ENCODE measurements around the gene TMEM135.

Gene TMEM135

GRCh38 chr11:87299041-87299481 is 261.3 kb downstream of the TMEM135 start:
- in situ Hi-C loops (cut with HindIII; ENCODE audit: low sequenced_read_pairs) = no loop called here

DNA sequence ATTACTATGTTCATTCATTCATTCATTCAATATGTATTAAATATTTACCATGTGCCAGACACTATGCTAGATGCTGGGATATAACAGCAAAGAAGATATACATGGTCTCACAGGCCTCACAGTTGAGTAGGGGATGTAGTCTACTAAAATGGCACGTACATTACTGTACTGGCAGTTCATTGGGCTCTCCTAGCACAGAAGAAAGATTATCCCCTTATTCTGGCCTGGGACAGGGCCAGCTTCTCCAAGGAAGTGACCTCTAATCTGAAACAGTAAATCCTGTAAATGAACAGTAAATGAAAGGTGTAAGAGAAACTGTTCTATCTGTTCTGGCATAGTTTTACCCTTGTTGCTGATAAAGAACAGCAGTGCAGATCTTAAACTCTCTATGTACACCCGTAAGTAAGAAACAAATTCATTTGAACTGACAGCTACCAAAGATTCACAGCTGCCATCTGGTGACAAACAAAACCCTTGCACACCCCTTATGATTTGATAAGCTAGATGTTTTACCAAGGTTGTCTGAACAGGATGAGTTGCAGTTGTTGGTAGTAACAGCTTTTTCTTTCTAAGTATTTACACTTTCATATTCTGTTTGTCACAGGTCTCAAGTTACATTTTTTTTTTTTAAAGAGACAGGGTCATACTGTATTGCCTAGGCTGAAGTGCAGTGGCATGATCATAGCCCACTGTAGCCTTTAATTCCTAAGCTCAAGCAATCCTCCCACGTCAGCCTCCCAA is 263.1 kb downstream of the TMEM135 start:
- in situ Hi-C loops (cut with HindIII; ENCODE audit: low sequenced_read_pairs) = no loop called here

DNA sequence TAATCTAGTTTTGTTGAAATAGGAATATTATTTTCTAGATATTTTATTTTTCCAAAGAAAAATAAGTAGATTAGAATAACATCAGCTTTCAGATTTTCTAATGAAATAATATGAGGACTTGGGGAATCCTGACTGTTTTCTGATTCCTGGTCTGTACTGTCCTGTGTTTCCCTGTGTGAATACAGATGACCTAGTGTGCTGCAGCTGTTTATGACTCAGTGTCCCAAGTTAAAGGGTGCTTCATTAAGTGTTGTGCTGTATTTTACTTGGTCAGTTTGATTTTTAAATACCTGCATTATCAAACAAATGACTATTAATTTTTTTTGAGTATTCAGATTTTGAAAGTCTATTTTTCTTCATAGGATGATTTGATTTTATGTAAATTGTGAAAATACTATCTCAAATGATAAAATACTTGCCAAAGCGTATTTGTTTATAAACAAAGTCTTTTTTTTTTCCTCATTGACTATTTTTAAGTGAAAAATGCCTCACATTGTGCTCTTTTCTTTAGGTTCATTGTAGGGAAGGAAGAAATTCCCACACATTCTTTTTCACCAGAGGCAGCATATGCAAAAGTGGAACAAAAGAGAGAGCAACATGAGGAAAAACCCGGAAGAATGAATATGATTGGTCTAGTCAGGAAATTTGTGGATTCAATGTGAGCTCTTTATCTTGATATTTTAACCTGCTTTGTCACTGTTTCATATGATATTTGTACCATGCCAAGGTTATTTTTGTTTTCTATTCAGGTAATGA is 264.2 kb downstream of the TMEM135 start:
- in situ Hi-C loops (cut with HindIII; ENCODE audit: low sequenced_read_pairs) = no loop called here

DNA sequence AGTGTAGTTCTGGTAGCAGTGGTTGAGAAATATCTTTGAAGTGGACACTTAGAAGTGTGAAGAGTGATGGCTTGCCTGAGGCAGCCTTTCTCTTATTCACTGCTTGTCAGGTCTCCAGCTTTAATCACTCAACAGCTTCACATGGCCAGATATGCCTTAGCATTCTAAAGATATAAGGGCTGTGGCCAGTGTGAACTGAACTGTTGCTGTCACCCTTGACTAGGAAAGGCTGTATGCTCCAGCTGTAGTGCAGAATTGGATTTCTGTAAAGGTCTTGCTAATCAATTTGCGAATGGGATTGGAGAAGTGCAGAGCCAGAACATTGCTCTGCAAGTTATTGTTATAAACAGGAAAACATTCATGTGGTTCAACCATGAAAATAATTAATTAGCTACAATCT is 266.7 kb downstream of the TMEM135 start:
- in situ Hi-C loops (cut with HindIII; ENCODE audit: low sequenced_read_pairs) = no loop called here

GRCh38 chr11:87306262-87306851 is 268.6 kb downstream of the TMEM135 start:
- in situ Hi-C loops (cut with HindIII; ENCODE audit: low sequenced_read_pairs) = no loop called here

GRCh38 chr11:87307101-87307500 is 269.4 kb downstream of the TMEM135 start:
- in situ Hi-C loops (cut with HindIII; ENCODE audit: low sequenced_read_pairs) = no loop called here

- in situ Hi-C loops (cut with HindIII; ENCODE audit: low sequenced_read_pairs) = no loop called here
Measured at GRCh38 chr11:87315229-87315628, 277.5 kb downstream of the TMEM135 start.

- in situ Hi-C loops (cut with HindIII; ENCODE audit: low sequenced_read_pairs) = no loop called here
Measured at GRCh38 chr11:87316491-87316890, 278.8 kb downstream of the TMEM135 start.

DNA sequence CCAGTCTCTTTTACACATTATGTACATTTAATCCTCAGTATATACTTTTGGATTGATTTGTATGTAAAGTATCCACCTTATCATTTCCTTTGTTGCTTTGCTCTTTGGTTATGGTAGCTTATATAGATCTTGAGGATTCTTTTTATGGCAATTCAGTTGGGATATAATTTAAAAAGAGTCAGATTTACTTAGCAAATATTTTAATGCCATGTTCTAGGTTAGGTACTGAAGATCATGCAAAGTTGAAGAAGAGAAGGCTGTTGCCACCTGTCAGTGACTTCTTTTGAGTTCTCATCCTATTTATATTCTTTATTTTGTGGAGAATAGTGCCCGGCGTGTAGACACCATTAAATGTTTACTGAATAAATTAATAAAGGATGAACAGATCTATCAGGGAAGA is 279.7 kb downstream of the TMEM135 start:
- in situ Hi-C loops (cut with HindIII; ENCODE audit: low sequenced_read_pairs) = no loop called here

GRCh38 chr11:87320123-87320522 is 282.4 kb downstream of the TMEM135 start:
- in situ Hi-C loops (cut with HindIII; ENCODE audit: low sequenced_read_pairs) = no loop called here

DNA sequence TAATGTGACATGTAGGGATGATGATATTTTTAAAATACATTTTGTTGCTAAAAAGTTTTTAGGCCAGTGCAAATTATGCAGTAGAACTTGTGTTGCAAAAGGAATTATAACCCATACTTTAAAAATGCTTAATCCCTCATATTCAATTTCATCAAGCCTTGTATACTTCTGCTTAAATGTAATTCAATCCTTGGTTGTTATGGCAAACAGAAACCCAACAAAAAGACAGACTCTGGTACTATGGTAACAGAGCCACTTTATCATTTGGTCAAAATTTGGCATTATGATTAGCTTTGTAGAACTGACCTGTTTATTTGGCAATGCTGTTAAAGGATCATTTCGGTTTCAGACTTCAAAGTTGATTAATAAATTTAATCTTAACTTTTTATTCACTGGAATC is 284.8 kb downstream of the TMEM135 start:
- in situ Hi-C loops (cut with HindIII; ENCODE audit: low sequenced_read_pairs) = no loop called here

GRCh38 chr11:87323899-87324298 is 286.2 kb downstream of the TMEM135 start:
- in situ Hi-C loops (cut with HindIII; ENCODE audit: low sequenced_read_pairs) = no loop called here

DNA sequence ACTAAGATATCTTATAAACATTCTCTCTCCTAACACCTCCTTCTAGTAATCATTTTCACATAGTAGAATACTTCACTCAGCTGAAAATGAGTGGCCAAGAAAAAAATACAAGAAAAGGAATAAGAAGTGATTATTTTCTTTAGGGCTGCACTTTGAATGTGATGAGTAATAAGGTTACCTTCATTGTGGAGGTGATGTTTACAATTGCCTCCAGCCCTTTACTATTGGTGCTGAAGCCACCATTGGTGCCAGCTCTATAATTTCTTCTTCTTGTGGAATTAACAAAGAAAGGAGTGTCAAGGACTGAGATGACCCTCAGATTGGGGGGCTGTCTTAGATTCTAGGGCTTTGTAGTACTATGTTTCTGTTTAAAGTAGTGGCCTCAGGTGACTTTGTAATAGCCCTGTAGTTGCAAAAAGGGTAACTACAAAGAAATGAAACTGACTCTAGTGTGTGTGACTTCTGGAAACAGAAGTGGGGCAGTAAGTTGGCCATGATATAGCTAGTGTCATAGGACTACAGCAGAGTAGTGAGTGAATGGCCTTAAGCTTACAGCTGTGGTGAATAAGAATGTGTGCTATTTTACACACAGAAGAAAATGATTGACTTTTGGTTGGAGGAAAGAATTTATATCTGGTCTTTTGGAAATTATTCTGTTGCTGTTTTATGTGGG is 287.2 kb downstream of the TMEM135 start:
- in situ Hi-C loops (cut with HindIII; ENCODE audit: low sequenced_read_pairs) = no loop called here

DNA sequence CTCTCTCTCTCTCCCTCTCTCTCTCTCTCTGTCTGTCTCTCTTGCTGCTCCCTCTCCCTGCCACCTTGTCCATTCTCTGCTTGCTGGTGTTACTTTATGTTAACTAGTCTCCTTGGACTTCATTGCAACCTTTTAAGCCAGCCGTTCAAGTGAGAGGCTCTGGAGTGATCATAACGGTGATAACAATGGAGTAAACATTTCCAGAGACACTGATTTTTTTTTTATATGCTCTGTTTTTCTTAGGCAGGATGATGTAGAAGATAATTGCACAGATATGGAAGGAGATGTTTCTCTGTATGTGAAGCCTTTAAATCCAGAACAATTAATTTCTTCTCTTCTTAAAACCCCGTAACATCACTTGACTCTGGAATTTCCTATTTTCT is 287.7 kb downstream of the TMEM135 start:
- in situ Hi-C loops (cut with HindIII; ENCODE audit: low sequenced_read_pairs) = no loop called here

DNA sequence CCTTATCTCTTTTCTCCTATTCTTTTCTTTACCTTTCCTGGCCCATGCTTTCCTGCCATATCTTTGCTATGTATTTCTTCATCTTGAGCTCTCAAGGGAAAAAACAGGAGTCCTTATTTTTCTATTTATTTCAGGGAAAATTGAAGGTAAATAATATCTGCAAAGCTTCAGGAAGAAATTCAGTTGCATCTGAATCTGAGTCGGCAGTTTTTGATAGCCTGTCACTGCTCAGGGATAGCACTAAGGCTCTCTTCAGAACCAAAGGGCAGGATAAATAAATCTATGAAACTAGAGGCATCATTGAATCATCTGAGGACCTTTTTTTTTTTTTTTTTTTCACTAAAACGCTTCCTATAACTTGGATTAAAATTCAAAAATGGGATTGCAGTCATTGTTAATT is 288.9 kb downstream of the TMEM135 start:
- in situ Hi-C loops (cut with HindIII; ENCODE audit: low sequenced_read_pairs) = no loop called here

DNA sequence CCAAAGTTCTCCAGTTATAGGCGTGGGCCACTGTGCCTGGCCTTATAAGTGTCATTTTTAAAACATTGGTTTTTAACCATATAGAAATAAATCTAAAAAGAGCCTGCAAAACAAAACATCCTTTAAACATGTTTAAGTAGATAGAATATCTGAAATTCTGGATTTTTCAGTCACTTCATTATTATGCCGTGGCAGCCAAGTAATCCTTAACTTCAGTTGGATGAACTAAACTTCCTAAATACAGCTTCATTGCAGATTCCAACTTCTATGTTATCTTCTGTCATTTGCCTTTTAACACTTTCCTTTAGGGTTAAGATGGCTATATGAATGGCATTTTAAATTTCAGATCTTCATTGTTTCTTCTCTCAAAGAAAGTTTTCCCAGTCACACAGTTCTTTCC is 291.4 kb downstream of the TMEM135 start:
- in situ Hi-C loops (cut with HindIII; ENCODE audit: low sequenced_read_pairs) = no loop called here

GRCh38 chr11:87330187-87330601 is 292.5 kb downstream of the TMEM135 start:
- in situ Hi-C loops (cut with HindIII; ENCODE audit: low sequenced_read_pairs) = no loop called here

- in situ Hi-C loops (cut with HindIII; ENCODE audit: low sequenced_read_pairs) = no loop called here
Measured at GRCh38 chr11:87331273-87331672, 293.5 kb downstream of the TMEM135 start.

DNA sequence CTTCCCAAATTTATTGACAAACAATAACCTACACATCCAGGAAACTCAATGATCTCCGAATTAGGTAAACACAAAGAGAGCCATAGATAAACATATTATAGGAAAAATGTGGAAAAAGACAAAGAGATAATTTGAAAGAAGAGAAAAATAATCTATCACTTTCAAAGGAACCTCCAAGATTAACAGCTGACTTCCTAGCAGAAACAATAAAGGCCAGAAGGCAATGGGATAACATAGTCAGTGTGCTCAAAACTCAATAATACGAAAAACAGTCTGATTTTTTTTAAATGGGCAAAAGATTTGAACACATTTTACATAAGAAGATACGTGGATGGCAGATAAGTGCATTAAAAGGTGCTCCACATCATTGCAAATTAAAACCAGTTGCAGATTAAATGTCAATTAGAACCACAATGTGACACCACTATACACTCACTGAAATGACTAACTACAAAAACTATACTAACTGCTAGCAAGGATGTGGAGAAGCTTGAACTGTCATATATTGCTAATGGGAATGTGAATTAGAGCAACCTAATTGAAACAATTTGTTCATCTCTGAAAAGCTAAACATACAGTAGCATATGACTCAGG is 300.4 kb downstream of the TMEM135 start:
- in situ Hi-C loops (cut with HindIII; ENCODE audit: low sequenced_read_pairs) = no loop called here

GRCh38 chr11:87339416-87339815 is 301.7 kb downstream of the TMEM135 start:
- in situ Hi-C loops (cut with HindIII; ENCODE audit: low sequenced_read_pairs) = no loop called here

DNA sequence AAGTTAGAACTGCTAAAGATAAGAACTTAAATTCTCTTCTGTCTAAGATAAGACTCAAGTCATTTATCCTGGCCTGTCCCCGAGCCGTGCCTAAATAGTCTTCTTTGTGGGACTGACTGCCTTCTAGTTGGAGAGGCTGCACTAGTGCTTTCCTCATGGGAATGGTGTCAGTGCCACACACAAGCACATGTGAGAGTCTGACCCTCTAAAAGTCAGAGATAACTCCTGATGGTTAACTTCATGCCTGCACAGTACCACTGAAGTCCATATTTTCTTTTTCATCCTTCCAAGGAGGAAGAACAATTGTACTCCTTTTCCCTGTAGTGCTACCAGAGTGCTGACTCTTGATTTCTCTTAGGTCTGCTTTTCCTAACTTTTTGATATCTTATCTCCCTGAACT is 309.7 kb downstream of the TMEM135 start:
- in situ Hi-C loops (cut with HindIII; ENCODE audit: low sequenced_read_pairs) = no loop called here
